HG03469 (cell line): Measurements from ENCODE around the gene TOX2.

Experiments
- ATAC-seq: cut with Tn5 transposase; IDR thresholded peaks from one replicate; pipeline ENCODE4 v1.9.1; 2021; ENCODE audit warnings: mild to moderate bottlenecking, moderate library complexity, moderate number of reproducible peaks; ENCODE audit not compliant: unreplicated experiment

Gene TOX2

DNA sequence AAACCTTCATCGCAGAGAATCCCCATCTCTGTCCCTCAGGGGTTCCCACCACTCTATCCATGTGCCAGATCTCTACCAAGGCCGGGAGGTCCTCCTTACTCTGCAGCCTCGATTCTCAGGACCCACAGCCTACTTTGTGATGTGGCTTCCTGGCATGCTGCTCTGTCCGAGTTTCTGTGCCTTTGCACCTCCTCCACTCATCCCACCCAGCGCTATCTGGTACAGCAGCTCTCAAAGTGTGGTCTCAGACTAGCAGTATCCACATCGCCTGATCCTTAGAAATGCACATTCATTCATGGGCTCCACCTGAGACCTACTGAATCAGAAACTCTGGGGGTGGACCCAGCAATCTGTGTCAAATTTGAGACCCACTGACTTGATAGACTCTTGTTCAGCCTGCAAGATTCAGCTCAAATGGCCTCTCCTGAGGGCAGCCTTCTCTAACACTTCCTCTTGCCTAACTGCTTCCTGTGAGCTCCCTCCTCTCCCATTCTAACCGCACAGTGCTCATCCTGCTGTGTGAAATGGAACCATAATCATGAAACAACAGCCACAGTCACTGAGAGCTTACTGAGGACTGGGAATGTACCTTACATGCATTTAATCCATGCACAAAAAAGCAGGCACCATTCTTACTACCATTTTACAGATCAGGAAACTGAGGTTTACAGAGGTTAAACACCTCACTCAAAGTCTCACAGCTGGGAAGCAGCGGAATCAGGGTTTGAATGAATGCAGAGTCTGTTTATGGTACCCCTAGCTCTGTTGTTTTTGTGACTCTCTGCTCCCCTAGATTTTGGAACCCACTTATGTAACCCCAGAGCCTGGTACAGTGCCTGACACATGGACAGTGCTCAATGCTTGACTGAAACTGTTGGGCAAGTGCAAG, 202.9 kb downstream of the TOX2 start:
- no peak for ATAC-seq

- ATAC-seq: no peak
Measured at GRCh38 chr20:44118185-44119033, 203.8 kb downstream of the TOX2 start.
